GM23248 (cell line): ENCODE data around the gene ENTPD7.

Experiments used
- EZH2 ChIP-seq: fragments of 200-600 bp; sonication (generic); IDR thresholded peaks from 2 replicates; pipeline ENCODE4 v1.6.1; 2018; ENCODE audit warnings: antibody characterized with exemption, mild to moderate bottlenecking; ENCODE audit not compliant: insufficient read depth, poor library complexity, severe bottlenecking
- EZH2phosphoT487 ChIP-seq: fragments of 200-600 bp; sonication (generic); IDR thresholded peaks from 2 replicates; pipeline ENCODE4 v1.6.1; 2018; ENCODE audit warnings: antibody characterized with exemption, moderate library complexity, mild to moderate bottlenecking, low read depth; ENCODE audit not compliant: insufficient read depth

DNA sequence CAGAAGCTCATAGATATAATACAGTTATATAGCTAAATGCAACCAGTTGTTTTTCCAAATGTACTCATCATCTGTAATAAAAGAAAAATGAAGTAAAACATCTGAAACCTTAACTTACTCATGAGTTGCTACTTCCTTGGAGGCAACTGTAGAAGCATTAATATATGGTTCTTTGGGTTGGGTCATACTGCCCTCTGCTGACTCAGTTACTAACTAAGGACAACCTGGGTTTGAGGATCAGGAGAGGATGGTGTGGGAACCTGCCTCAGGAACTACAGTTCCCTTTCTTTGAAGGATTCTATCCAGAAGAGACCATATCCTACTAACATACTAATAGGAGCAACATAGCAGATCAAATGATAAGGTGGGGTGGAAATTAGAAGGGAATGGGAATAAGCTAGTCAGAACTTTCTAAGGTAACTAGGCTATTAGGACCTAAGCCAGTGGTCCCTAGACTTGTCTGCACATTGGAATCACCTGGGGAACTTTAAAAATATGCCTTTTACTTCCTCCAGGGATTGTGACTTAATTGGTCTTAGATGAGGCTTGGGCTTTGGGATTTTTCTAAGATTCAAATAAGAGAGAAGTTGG lies 51.9 kb downstream of the ENTPD7 start:
- no peak for TF ChIP-seq EZH2
- TF ChIP-seq EZH2phosphoT487 = no peak
